Stimulated activated CD4-positive, alpha-beta T cell treated with anti-CD3 and anti-CD28 coated beads, Interleukin-4, amount 100 ng/mL, for 24 hours (primary cell): ENCODE data around the gene NCKAP1.

Experiments used
- DNase-seq: peaks from one replicate; pipeline ENCODE4 v3.0.0-alpha.2; 2020

NCKAP1 gene

DNA sequence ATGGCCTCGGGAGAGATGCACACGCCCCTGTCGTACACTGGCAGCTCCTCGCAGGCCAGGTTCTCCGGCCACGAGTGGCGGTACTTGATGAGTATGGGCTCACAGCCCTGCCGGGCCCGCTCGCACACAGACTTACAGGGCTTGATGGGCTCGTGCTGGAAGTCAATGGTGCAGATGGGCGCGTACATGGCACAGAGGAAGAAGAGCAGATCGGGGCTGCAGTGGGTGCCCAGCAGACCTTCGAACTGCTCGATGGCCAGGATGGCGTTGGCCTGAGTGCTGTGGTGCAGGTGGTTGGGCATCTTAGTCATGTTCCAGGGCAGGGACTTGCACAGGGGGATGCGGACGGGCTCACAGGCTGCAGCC, 172.2 kb downstream of the NCKAP1 start:
- DNase-seq: no peak

DNA sequence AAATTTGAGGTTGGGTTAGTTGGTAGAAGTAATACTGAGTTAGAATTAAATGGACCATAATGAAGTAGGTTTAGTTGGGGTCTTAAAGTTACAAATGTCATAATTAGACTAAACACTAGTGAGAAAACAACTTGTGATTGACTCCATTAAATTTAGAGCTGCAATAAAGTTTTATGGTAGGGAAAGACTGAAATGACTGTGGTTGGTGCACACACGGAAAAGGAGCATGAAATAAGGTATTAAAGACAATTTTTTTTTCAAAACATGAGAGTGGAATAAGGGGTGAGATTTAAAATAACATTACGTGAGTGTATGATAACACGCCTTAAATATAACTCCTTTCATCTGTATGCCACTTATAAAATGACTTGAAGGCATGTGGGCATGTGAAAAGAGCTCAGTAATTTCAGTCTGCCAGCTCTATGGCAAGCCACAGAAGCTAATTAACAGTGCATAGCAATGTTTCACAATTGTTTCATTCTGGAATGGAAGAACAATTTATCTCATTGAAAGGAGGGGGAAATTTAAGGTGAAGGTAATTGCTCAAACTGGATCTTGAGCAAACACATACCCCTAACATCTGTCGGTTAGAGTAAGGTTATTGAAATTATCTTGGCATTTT, 173.2 kb downstream of the NCKAP1 start:
- DNase-seq: no peak

DNA sequence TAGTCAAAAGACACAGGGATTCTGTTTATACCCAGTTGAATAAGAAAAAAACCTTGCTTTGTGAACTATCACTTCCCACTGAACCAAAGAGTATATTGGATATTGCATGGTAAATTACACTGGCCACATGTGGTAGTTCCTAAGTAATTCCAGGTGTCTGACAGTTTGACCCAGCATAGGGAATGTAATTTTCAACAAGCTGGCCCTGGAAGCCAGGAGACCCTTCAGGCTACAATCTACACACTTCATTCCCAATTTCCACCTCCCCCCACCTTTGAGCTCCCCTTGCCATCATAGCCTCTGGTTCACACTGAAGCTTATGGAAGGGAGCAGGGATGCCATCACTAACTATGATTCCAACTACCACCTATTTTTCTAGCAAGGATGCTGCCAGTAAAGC, 174.6 kb downstream of the NCKAP1 start:
- no peak for DNase-seq

DNA sequence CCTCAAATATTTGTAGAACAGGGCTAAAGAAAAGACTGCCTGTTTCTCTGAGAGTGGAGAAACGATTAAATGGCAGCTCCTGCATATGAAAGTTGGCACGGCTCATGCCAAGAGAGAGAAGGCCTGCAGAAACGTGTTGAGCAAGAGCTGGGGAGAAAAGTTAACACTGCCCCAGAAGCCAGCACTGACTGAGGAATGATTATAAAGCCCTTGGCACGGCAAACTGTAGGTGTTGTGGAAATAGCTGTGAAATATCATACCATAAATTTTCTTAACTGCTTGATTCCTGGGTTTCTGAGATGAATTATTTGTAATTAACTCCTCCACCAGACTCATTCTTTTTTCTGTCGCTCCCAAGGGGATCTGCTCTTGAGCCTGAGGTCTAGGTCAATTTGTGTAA, 176.2 kb downstream of the NCKAP1 start:
- no peak for DNase-seq

DNA sequence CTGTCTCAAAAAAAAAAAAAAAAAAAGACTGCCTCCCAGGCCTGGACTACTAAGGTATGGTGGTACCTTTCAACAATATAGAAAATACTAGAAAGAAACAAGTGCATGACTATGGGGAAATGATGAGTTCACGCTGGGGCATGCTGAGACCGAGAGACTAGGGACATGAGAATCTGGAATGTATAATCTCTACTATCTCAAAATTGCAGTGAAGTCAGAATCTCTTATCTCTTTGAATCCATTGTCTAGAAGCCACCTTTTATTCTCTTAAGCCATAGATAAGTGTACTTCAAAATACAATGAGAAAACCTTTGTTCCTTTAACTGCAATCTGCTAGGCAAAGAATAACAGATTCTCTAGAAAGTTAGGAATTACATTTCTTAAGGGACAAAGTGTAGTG, 177.4 kb downstream of the NCKAP1 start:
- no peak for DNase-seq
